Activated gamma-delta T cell treated with anti-CD3 and anti-CD28 coated beads, Interleukin-2, amount 50 U/mL, for 16 hours (primary cell): ENCODE data around the gene BACH2.

ENCODE experiments used
- DNase-seq: peaks from one replicate; pipeline ENCODE4 v3.0.0-alpha.2; 2020; ENCODE audit warnings: low read depth

BACH2 gene

GRCh38 chr6:89965441-89966227, 331.0 kb downstream of the BACH2 start:
- DNase-seq, result no peak

- no peak for DNase-seq
Observed at GRCh38 chr6:89963391-89963790, 333.3 kb downstream of the BACH2 start.

GRCh38 chr6:89961481-89961880, 335.2 kb downstream of the BACH2 start:
- no peak for DNase-seq

- no peak for DNase-seq
Observed at GRCh38 chr6:89959883-89960282, 336.8 kb downstream of the BACH2 start.

GRCh38 chr6:89956182-89956581, 340.5 kb downstream of the BACH2 start:
- DNase-seq, result no peak

- no peak for DNase-seq
Observed at GRCh38 chr6:89955364-89955763, 341.3 kb downstream of the BACH2 start.

GRCh38 chr6:89954721-89955148, 341.9 kb downstream of the BACH2 start:
- DNase-seq, result no peak

- peak; percentile 47 for DNase-seq
Observed at GRCh38 chr6:89952686-89953085, 344.0 kb downstream of the BACH2 start.

GRCh38 chr6:89952105-89952671, 344.5 kb downstream of the BACH2 start:
- DNase-seq, result no peak

GRCh38 chr6:89951574-89952104, 345.0 kb downstream of the BACH2 start:
- DNase-seq, result no peak

- DNase-seq, result no peak
Observed at GRCh38 chr6:89950879-89951391, 345.7 kb downstream of the BACH2 start.

GRCh38 chr6:89950446-89950845, 346.2 kb downstream of the BACH2 start:
- no peak for DNase-seq

GRCh38 chr6:89948876-89949275, 347.8 kb downstream of the BACH2 start:
- DNase-seq, result no peak

- no peak for DNase-seq
Observed at GRCh38 chr6:89944826-89945407, 351.7 kb downstream of the BACH2 start.

- DNase-seq, result no peak
Observed at GRCh38 chr6:89944181-89944755, 352.4 kb downstream of the BACH2 start.

GRCh38 chr6:89942601-89943000, 354.0 kb downstream of the BACH2 start:
- DNase-seq, result no peak

- no peak for DNase-seq
Observed at GRCh38 chr6:89941763-89942497, 354.7 kb downstream of the BACH2 start.

GRCh38 chr6:89941031-89941762, 355.4 kb downstream of the BACH2 start:
- DNase-seq, result no peak

- peak; percentile 49 for DNase-seq
Observed at GRCh38 chr6:89940225-89941027, 356.2 kb downstream of the BACH2 start.

- no peak for DNase-seq
Observed at GRCh38 chr6:89939144-89939543, 357.5 kb downstream of the BACH2 start.
